ENCODE measurements around the gene OLIG2.

The OLIG2 gene

GRCh38 chr21:33033961-33034413 is 8.3 kb downstream of the OLIG2 start:
- no peak for DNase-seq

GRCh38 chr21:33035147-33035546 is 9.4 kb downstream of the OLIG2 start:
- DNase-seq = no peak

GRCh38 chr21:33036430-33037162 is 10.9 kb downstream of the OLIG2 start:
- DNase-seq = no peak

GRCh38 chr21:33037501-33037900 is 11.8 kb downstream of the OLIG2 start:
- no peak for DNase-seq

GRCh38 chr21:33039536-33039935 is 13.8 kb downstream of the OLIG2 start:
- DNase-seq = no peak

GRCh38 chr21:33040215-33040614 is 14.5 kb downstream of the OLIG2 start:
- DNase-seq = no peak

- no peak for DNase-seq
Measured at GRCh38 chr21:33041981-33042380, 16.2 kb downstream of the OLIG2 start.

GRCh38 chr21:33042812-33043211 is 17.1 kb downstream of the OLIG2 start:
- DNase-seq = no peak

- DNase-seq = no peak
Measured at GRCh38 chr21:33046455-33046854, 20.7 kb downstream of the OLIG2 start.

- DNase-seq = no peak
Measured at GRCh38 chr21:33047231-33047630, 21.5 kb downstream of the OLIG2 start.

GRCh38 chr21:33051925-33052324 is 26.2 kb downstream of the OLIG2 start:
- DNase-seq = no peak

GRCh38 chr21:33053951-33054350 is 28.2 kb downstream of the OLIG2 start:
- DNase-seq = no peak

GRCh38 chr21:33055991-33056390 is 30.3 kb downstream of the OLIG2 start:
- DNase-seq = no peak

- no peak for DNase-seq
Measured at GRCh38 chr21:33057385-33057940, 31.7 kb downstream of the OLIG2 start.

- DNase-seq = no peak
Measured at GRCh38 chr21:33058527-33058926, 32.8 kb downstream of the OLIG2 start.

GRCh38 chr21:33058957-33059356 is 33.2 kb downstream of the OLIG2 start:
- no peak for DNase-seq

- DNase-seq = no peak
Measured at GRCh38 chr21:33059380-33059841, 33.7 kb downstream of the OLIG2 start.

- no peak for DNase-seq
Measured at GRCh38 chr21:33061233-33061632, 35.5 kb downstream of the OLIG2 start.

GRCh38 chr21:33063375-33063883 is 37.7 kb downstream of the OLIG2 start:
- no peak for DNase-seq

- no peak for DNase-seq
Measured at GRCh38 chr21:33063907-33064622, 38.3 kb downstream of the OLIG2 start.

GRCh38 chr21:33064623-33065390 is 39.1 kb downstream of the OLIG2 start:
- DNase-seq = no peak

- DNase-seq = no peak
Measured at GRCh38 chr21:33067043-33067442, 41.3 kb downstream of the OLIG2 start.

- DNase-seq = no peak
Measured at GRCh38 chr21:33067457-33067856, 41.7 kb downstream of the OLIG2 start.
